Ovary (tissue), 9 donors: ENCODE measurements around the gene PRKCE. TPM values are rescaled to one million over a fixed set of nuclear protein-coding genes. Genes with fewer than 3 reads are reported as not detected.

Experiments
- DNase-seq, 5 donors: peaks; one replicate each; pipeline ENCODE4 v3.0.0-alpha.2; 2019 to 2020
- H3K27ac ChIP-seq, 2 donors: fragments of 200-600 bp; one replicate each; pipeline versions ENCODE4 v1.5.1 to v1.8.0; 2019 to 2022
- H3K27me3 ChIP-seq: fragments of 200-600 bp; one replicate; pipeline ENCODE4 v1.8.0; 2022
- H3K36me3 ChIP-seq: fragments of 200-600 bp; sonication (generic); one replicate; pipeline ENCODE4 v1.5.1; 2019
- H3K4me1 ChIP-seq: one replicate; pipeline ENCODE4 v1.8.1; 2013; ENCODE audit warnings: mild to moderate bottlenecking, moderate library complexity; ENCODE audit not compliant: insufficient read depth
- H3K4me3 ChIP-seq: fragments of 200-600 bp; sonication (generic); one replicate; pipeline ENCODE4 v1.5.1; 2017
- H3K9me3 ChIP-seq, 2 donors: fragments of 200-600 bp in 1 of 2; sonication (generic) in 1 of 2; one replicate each; pipeline versions ENCODE4 v1.5.1 to v1.8.1; 2013 to 2019; ENCODE audit warnings: mild to moderate bottlenecking in 1 of 2, moderate library complexity in 1 of 2
- CTCF ChIP-seq, 3 donors: fragments of 450-650 bp in 2 of 3; fragments of 200-600 bp in 1 of 3; IDR thresholded peaks; one replicate each; pipeline versions ENCODE4 v1.5.1 to v1.8.0; 2016 to 2022; ENCODE audit warnings: antibody characterized with exemption in 3 of 3, mild to moderate bottlenecking in 1 of 3
- EP300 ChIP-seq: sonication (generic); formaldehyde crosslinking; IDR thresholded peaks from one replicate; pipeline ENCODE4 v1.6.1; 2017; ENCODE audit warnings: antibody characterized with exemption
- POLR2A ChIP-seq: fragments of 450-650 bp; IDR thresholded peaks from one replicate; pipeline ENCODE4 v1.6.1; 2017; ENCODE audit warnings: antibody characterized with exemption, mild to moderate bottlenecking, moderate library complexity
- WGBS, 3 donors: extraction: QIAGEN DNeasy Blood & Tissue Kit in 1 of 3; methylation state at CpG; one replicate each; pipeline versions ENCODE4 v1.1.5 to v1.1.7; 2013 to 2017; 5-methylcytosine and 5-hydroxymethylcytosine counted together
- intact Hi-C, 4 donors: fragments of 100-400 bp; cut with DNase I; formaldehyde crosslinking; loops; one replicate each; pipeline versions ENCODE4 v1.11.0 to v1.15.1; 2022 to 2023
- polyA plus RNA-seq, 2 donors: library from polyadenylated mRNA; stranded (reverse); fragments of 200-250 nt in 1 of 2; fragments of 350-450 nt in 1 of 2; fragmentation: Illumina TruSeq in 1 of 2; extraction: RNeasy Lipid Tissue Mini Kit (QIAGEN cat#74804) in 1 of 2; gene quantifications; one replicate each; pipeline ENCODE4 v1.2.3, GENCODE V29; 2013 to 2014
- total RNA-seq, 7 donors: library from RNA; depleted of rRNA in 2 of 7; stranded (reverse); fragments of >200 nt in 2 of 7; fragmentation: NEBNext Ultra II Directional in 3 of 7; extraction: Animal tissue kit (Norgen Biotek cat#: 25700) in 3 of 7; gene quantifications; one replicate each; pipeline versions ENCODE4 v1.1.0 to v1.2.4, GENCODE V29; 2016 to 2023
- donor health status: DM: no; HTN: no; CAD: no; lungs with moderate emphysema.
- donor health status: DM: no; HTN: no; CAD: no.
- donor health status: Bipolar disorder and iron deficiency.
- donor health status: DM: yes; HTN: yes; CAD: no.
- donor health status: DM: no; HTN: no; CAD: no.
- donor health status: DM: yes; HTN: yes; CAD: no.

Gene PRKCE
- total and polyA plus RNA-seq, 9 donors: 3.1 to 22.8 (median 12.8) TPM

- Histone ChIP-seq H3K4me1 (no peaks in the 10 kb centered on the region), H3K27me3 (no peaks in the 10 kb centered on the region), H3K27ac (no peak overlapping the region), H3K36me3 (no peaks in the 10 kb centered on the region), H3K4me3 (no peak overlapping the region), H3K9me3 (no peaks in the 10 kb centered on the region)
- intact Hi-C loops: no loop called here
- no peak for DNase-seq
- TF ChIP-seq POLR2A (no peak), CTCF (IDR thresholded peaks at IDR 0.05) (no peak), EP300 (no peak)
These were observed 494.4 kb downstream of the PRKCE start for GRCh38 chr2:46145840-46146239.

DNA sequence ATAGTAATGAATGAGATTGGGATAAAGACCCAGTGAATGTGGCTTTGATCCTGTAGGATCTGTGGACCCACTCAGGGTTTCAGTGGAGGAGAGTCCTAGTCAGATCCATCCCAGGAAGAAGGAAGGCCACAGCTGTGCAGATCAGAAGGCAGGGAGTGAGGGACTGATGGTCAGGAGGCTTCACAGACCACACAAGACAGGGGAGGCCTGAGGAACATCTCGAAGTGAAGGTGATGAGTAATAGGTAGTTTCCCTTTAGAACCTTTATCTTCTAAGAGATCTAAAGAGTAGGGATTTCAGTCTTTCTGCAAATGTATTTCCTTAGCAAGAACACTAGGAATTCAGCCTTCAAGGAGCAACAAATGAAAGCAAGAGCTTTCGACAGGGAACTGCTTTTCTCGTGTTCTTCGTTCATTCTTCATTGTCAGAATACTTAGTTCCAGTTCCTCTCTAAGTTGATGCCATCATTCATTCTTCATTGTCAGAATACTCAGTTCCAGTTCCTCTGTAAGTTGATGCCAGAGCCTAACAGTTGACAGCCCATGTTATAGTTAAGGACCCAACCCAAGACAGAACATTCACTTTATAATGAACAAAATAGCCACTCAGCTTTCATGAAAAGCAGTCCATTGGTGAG lies 495.5 kb downstream of the PRKCE start:
- H3K4me1 ChIP-seq: no peaks in the 10 kb centered on the region
- no peak overlapping the region for H3K27ac ChIP-seq
- 83 to 96% (median 85%) methylated on average over 4 of the region's 4 CpGs for WGBS, 3 donors
- no peak for DNase-seq
- intact Hi-C loops: no loop called here
- no peaks in the 10 kb centered on the region for H3K36me3 ChIP-seq
- no peaks in the 10 kb centered on the region for H3K27me3 ChIP-seq
- no peaks in the 10 kb centered on the region for H3K9me3 ChIP-seq
- H3K4me3 ChIP-seq: no peak overlapping the region
- no peak for TF ChIP-seq POLR2A
- TF ChIP-seq CTCF (IDR thresholded peaks at IDR 0.05): no peak
- TF ChIP-seq EP300: no peak

DNA sequence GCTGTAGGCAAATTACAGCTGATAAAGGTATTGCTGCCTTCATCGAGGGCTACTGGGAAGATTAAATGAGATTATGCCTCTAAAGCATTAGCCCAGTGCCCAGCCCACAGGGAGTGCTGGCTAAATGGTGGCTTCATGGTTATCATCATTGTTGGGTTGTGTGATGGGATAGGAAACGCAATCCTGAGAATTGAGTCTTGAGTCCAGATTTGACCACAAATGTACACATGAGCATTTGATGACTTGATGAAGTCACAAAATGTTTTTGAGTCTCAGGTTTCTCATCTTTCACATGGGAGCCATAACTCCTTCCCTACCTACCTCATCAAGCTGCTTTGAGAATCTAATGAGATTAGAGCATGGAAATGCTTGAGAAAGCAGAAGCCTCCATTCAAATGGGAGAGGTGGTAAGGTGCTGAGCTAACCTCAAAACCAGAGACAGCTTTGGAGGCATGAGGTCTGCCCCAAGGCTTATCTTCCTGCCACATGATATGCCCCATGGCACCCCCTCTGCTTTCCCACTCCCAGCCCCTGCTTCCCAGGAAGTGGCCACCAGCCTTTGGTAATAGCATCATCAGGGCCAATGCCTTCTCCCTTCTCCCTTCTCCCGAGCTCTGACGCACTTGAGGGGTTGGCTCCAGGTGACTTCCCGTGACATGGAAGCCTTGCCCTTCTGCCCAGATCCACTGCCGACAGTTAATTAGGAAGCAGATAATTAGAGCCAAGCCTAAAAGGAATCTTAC lies 496.3 kb downstream of the PRKCE start:
- Histone ChIP-seq H3K4me3 (no peak overlapping the region), H3K27me3 (no peaks in the 10 kb centered on the region), H3K9me3 (no peaks in the 10 kb centered on the region), H3K27ac (no peak overlapping the region), H3K36me3 (no peaks in the 10 kb centered on the region), H3K4me1 (no peaks in the 10 kb centered on the region)
- 94 to 98% (median 95%) methylated on average over 6 of the region's 6 CpGs for WGBS, 3 donors
- no peak for DNase-seq
- TF ChIP-seq EP300: no peak
- no peak for TF ChIP-seq CTCF (IDR thresholded peaks at IDR 0.05)
- intact Hi-C loops: no loop called here

- H3K4me1 ChIP-seq: no peaks in the 10 kb centered on the region
- intact Hi-C loops: no loop called here
- no peaks in the 10 kb centered on the region for H3K27me3 ChIP-seq
- no peak for DNase-seq
- H3K36me3 ChIP-seq: no peaks in the 10 kb centered on the region
- no peak overlapping the region for H3K4me3 ChIP-seq
- TF ChIP-seq CTCF (IDR thresholded peaks at IDR 0.05): no peak
- TF ChIP-seq EP300: no peak
- no peak for TF ChIP-seq POLR2A
- WGBS, 3 donors: 95 to 100% (median 100%) methylated on average over 2 of the region's 2 CpGs
- H3K9me3 ChIP-seq: no peaks in the 10 kb centered on the region
- no peak overlapping the region for H3K27ac ChIP-seq
These were observed 496.9 kb downstream of the PRKCE start for GRCh38 chr2:46148369-46148736.
